Medulla oblongata (tissue), 1 donor: ENCODE results near the gene C16orf95.

Source experiments
- DNase-seq: peaks from one replicate; pipeline ENCODE4 v3.0.0-alpha.2; 2015; ENCODE audit errors: extremely low spot score

The C16orf95 gene

DNA sequence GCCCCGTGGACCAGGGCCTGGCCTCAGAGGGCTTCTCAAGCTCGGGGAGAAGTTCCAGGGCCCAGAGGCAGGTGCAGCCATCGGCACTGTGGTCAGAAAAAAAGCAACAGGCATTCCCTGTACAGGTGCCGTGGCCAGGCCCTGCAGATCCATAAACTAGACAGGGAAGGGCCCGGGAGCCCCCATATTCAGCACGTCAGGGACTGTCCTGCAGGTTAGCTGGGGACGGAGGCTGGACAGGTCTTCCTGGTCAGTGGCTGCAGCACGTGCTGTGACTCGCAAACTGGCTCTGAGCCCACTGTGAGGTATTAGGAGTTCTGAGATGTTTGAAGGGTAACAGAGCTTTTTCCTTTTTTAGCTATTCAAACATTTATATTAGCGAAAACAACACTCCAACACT is 15.0 kb upstream of the C16orf95 start:
- DNase-seq = no peak

DNA sequence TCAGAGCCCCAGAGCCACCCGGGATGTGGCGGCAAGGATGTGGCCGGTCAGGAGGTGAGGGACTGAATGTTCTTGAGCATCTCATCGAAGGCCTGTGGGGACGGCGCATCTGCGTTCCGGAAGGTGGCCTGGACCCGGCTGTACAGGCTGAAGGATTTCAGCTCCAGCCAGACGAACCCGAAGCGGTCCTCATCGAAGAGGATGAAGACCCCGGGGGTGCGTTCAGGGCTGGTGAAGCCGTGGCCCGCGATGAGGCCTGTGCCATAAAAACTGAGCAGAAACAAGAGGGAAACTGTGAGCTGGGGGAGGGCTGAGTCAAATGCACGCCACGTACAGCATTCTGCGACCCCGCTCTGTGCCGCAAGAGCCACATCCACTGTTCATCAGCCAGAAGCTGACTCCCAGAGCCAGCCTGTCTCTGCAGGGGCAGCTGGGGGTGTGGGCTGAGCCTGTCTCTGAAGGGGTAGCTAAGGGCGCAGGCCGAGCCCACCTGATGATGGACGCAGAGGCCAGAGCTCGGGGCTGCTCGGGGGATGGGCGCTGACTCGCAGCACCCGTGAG is 14.1 kb upstream of the C16orf95 start:
- no peak for DNase-seq

DNA sequence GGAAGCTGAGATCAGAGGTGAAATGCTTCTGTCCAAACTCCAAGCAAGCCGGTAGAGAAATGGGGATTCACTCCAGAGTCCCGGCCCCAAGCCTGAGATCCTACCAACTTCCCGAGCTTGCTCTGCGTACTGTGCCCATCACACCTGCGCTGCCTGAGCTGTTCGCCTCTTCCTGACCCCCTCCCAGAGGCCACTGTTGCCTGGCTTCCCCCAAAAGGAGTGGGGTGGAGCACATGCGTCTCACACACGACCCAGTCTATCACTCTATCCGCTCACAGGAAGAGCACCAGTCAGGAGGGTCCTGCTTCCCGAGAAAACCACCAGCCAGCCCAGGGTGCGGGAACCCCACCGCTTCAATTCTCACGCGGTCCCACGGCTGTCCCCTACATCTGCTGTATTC is 13.5 kb upstream of the C16orf95 start:
- no peak for DNase-seq

DNA sequence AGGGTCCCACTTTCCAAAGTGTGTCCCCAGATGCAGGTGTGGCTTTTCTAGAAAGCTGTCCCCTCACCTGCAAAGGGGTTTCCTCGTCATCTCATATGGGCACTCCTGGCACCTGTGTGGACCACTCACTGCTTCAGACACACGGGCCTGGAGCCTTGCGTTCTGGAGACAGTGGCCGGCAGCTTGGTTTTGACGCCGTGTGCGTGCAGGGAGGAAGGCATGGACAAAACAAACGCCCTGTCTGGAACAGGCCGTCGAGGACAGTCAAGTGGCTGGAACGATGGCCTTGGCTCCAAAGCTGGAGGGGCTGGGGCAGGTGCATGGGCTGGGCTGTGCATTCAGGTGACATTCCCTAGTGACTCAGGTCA is 13.0 kb upstream of the C16orf95 start:
- DNase-seq = no peak

DNA sequence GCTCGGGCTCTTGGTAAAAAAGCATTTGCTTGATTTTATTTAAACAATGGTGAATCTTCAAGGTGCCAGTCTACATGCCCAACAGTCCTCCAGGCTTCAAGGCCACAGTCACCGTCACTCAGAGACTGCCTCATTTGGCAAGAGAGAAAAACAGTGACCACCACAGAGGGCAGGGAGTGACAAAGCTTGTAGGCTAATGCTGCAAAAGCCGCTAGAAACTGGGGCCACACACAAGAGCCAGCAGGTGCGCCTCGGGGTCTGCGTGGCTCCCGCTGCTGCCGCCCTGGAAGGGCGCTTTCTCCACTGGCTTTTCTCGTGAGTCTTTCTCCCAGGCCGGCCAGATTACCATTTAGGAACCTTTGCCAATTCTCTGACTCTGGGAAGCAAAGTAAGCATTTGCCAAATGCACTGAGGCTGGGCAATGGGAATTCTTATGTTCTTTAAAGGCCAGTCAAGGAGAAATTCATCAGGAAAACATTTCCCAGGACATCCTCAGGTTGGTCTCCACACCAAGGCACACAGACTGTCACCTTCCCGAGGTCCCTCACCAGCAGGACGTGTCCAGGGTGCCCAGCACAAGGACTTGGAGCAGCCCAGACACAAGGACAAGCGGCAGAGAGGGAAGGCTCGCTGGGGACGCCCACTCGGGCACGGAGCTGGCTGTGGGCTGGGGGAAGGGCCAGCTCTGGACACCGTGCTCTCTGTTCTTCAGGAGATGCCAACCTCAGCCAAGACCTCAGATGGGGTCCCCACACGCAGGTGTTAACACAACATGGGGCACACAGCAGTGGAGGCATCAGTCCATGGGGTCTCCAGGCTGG is 12.5 kb upstream of the C16orf95 start:
- peak; percentile 55 for DNase-seq

DNA sequence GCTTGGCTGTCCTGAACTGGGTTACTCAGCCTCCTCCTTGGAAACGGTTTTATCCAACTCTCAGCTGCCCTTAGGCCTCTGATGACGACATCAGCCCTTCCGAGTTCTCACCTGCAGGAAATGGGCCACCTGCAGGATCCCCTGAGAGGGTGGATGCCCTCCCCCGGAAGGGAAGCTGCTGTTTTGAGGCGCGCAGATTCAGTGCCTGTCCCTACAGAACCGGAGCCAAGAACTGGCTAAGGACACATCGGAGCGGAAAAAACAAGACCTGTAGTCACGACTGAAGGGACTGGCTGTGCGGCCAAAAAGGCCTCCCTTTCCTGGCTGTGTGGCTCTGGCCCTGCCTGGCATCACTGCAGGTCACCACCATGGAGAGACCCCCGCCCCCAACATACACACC is 11.7 kb upstream of the C16orf95 start:
- no peak for DNase-seq

DNA sequence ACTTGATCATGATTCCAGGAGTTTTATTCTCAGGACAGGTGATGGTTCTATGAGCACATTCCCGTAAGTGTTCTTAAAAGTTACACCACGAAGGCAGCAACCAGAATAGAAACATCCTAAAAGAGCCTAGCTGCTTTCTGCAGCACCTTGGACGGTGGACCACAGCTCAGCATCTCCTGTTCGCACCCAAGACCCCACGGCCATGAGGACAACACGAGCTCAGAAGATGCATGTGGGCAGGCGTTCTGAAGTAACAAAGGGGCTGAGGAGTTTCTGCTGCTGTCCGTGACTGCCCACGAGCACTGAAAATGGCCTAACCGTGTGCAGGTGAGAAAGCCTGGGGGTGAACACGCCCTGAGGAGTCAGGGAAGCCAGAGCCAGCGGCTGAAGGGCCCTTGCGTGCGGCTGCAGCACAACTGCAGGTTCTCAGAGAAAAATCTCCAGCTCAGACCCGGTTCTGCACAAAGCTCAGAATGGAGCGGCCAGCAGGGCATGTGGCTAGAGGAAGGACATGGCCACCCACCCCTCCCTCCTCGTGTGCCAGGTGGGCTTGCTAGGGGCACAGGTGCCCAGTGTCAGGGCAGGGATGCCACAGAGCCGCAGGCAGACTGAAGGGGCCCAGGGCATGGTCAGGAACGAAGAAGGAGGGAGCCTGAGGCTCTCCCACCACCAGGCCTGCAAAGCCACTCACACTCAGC is 10.8 kb upstream of the C16orf95 start:
- no peak for DNase-seq

DNA sequence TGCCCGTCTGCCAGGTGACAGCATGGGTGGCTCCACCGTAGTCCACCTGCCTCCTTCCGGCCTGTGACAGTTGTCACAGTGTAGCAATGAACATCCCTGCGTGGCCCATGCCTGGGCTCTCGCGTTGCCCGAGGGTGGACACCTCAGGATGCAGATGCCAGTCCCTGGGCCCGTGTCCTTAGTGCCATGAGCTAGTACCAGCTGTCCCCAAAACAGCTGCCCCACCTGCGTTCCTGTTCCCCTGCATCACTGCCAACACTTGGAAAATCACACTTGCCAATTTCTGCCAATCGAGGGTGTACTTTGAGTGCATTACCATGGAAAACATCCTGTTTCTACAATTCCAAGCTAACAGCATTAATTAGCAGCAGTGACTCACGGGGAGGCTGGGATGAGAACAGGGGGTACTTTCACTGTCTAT is 9.0 kb upstream of the C16orf95 start:
- no peak for DNase-seq

DNA sequence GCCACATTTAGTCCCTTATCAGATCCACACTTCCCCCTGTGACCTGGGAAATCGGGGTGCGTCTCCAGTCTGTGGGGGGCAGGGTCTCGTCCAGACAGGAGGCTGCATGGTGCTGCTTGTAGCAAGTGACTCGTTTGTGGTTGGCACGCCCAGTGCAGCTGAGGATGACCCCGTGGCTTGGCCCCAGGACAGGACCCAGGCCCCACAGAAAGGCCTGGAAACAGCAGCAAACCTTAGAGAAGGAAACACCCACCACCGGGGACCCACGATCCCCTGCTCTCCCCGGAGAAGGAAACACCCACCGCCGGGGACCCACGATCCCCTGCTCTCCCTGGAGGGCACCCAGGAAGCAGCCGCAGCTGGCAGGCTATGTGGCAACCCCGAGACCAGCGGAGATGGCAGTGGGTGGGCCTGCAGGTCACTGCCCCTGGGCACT is 8.2 kb upstream of the C16orf95 start:
- DNase-seq = no peak

DNA sequence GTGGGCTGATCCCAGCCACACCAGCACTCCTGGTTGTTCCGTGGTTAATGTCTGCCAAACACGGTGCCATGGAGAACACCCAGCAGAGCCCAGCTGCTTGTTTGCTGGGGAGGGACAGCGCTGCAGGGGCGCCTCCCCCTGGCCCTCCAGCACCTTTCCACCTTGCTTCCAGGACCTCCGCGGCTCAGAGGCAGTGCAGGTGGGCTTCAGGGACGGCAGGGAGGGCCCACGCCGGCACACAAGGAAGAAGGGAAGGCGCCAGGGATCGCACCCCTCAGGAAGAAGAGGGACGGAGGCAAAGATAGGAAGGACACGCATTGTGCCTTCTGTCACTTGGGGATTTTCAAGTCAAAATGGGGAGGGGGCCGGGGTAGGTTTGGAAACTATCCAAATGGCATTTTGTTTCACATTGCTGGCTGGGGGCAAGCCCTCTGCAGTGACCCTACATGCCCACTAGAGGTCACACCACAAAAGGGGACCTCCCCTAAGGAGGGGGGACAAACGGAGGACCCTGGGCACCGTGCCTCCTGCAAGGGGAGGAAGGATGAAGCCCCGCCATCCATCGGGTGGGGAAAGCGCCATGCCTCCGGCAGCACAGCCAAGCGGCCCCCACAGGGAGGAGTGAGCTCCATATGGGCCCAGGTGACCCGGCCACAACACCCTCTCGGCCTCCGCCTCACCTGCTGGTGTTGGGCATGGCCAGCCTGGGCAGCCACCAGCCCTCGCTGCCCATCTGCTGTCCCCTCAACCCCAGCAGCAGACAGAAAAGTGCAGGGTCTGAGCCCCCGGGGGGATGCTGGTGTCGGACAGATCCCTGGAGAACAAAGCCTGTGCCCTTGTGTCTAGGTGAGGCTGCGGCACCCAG is 7.5 kb upstream of the C16orf95 start:
- peak; percentile 57 for DNase-seq

DNA sequence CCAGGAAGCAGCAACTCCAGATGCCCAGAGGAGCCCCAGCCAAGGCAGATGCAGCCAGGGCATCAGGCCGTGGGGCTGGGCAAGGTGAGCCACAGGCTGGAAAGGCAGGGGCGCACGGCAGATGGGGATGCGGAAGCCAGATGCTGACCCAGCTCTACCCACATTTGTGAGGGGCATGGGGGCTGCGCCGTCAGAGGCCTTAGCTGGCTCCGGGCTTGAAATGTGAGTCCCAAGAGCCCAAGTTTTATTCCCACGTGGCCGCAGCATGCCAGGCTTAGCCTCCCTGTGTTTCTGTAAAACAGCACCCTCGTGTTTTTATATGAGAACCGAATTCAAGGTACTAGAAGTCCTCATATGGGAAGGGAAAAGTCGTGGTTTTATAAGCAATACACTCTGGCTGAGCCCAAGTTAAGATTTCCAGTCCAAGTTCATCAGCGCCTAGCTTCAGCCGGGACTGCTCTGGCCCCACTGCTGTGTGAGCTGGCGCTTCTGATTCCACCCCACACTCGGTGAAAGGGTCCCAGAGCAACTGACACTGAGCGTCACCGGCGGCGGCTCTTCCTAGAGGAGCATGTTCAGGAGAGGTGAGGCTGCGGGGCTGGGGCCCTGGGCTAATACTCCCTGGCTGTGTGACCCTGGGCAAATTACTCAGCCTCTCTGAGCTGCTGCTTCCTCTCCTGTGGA is 6.7 kb upstream of the C16orf95 start:
- no peak for DNase-seq

DNA sequence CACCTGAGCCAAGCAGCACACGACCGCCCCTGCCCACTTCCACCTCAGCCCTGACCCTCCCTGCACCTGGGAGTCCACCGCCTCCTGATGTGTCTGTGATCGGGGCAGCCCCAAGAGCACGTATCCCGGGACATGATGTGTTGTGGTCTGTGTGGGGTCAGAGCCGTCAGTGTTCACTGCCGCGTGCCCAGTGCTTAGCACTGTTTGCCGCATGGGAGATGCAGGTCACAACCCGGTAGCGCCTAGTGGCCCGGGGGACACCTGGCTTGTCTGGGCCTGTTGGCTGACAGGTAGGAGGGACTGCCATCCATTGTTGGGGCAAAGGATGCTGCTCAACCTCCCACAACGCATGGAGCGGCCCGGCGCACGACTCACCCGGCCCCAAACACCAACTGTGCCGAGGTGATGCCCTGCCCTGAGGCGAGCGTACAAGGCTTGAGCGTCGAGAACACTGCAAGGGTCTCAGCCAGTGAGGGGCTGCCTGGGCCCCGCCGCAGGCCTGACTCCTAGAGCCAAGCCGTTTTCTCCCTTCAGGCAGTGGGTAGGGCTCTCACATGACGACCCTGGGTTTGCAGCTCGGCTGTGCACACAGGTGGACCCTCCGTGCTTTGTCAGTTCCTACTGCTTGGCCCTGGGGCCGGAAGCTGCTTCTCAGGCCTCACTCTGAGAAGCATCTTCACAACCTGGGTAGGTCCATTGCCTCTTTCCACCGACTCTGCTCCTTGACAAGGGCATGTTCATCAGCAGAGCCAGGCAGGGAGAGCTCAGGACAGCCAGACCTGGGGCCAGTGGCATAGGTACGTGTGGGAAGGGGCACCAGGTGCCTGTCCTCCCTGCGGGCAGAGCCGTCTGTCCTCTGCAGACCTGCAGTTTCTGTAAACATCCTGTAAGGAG is 5.9 kb upstream of the C16orf95 start:
- DNase-seq = no peak

DNA sequence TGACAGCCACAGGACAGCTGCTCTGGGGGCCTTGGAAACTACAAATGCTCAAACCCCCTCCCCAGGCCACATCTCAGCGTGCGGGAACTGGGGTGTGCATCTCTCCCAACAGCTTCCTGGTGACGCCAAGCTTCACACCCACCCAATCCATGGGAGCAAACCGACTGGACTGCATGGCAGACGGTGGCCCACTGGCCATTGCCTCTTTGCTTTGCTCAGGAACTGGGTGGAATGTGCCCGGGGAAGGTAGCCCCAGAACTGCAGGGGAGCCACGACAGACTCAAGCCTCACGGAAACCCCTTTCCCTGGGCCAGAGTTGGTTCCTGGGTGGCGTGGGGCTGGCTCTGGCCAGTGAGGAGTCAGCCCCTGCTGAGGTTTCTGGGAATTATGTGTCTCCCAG is 5.2 kb upstream of the C16orf95 start:
- no peak for DNase-seq

DNA sequence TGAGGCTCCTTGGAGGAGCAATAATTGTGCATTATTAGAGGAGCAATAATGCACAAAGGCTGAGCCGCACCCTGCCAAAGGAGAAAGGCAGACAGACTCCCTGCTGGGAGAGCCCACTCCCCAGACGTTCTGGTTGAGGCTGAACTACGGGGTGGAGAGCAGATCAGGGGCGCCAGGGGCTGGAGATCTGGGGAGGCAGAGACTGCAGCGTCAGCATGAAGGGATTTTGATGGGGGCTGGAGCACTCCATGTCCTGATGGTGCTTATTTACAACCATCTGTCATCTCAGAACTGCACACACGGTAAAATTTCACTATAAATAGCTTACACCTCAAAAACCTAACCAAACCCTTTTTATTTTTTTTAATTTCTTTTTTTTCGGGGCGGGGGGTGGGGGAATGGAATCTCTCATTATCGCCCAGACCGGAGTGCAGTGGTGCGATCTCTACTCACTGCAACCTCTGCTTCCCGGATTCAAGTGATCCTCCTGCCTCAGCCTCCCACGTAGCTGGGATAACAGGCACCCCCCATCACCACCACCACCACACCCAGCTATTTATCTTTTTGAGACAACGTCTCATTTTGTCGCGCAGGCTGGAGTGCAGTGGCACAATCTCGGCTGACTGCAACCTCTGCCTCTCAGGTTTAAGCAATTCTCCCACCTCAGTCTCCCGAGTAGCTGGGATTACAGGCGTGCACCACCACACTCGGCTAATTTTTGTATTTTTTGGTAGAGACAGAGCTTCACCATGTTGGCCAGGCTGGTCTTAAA is 4.3 kb upstream of the C16orf95 start:
- no peak for DNase-seq

DNA sequence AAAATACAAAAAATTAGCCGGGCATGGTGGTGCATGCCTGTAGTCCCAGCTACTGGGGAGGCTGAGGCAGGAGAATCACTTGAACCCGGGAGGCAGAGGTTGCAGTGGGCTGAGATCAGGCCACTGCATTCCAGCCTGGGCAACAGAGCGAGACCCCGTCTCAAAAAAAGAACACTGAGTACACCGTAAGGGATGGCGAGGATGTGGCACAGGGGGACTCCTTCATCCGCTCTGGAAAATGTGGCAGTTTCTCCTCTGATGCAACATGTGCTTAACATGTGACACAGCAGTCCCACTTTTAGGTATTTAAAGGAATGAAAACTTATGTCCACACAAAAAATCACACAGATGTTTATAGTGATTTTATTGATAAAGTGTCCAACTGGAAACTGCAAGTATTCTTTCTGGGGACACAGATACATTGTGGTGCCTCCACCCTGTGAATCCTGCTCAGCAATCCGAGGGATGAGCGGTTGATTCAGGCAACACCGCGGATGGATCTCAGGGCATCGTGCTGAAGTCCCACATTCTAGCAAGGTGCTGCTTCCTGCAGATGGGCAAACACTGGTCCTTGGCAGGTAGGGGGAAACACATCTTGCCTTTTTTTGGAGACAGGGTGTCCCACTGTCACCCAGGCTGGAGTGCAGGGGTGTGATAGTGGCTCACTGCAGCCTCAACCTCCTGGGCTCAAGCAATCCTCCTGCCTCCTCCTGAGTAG is 3.5 kb upstream of the C16orf95 start:
- DNase-seq = no peak

DNA sequence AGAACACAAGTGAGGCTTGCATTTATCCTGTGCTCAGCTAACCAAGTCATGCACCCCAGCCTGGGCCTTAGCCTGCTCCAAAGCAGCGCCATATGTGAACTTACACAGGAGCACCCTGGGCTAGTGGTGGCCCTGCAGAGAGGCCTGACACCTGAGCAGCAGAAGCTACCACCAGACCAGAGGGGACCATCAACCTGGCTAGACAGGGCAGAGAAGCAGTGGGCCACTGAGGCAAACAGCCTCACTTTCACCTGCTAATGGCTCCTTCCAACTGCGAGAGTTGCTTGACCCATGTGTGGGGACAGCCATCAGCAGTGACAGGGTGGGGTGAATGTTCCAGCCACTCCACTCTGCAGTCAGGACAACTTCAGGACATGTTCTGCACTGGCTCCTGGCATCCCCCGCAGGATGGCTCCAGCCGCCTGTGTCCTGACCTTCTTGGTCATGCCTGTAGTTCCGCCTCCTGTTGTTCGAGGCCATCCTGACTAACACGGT is 2.9 kb upstream of the C16orf95 start:
- DNase-seq = no peak

DNA sequence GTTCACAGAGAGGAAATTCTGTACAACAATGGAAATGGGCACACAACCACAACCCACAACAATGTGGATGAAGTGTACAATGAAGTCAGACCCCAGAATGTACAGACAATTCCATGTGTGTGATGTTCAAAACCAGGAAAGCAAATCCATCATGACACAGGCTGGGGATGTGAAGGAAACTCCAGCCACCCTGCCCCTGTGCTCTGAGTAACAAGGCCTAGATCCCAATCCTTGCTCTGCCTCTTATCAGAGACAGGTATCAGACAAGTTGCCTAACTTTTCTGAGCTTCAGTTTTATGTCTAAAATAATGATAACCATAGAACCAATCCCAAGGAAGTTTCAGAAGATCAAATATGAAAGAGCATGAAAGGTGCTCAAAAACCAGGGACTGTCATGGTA is 1.8 kb upstream of the C16orf95 start:
- DNase-seq = no peak

DNA sequence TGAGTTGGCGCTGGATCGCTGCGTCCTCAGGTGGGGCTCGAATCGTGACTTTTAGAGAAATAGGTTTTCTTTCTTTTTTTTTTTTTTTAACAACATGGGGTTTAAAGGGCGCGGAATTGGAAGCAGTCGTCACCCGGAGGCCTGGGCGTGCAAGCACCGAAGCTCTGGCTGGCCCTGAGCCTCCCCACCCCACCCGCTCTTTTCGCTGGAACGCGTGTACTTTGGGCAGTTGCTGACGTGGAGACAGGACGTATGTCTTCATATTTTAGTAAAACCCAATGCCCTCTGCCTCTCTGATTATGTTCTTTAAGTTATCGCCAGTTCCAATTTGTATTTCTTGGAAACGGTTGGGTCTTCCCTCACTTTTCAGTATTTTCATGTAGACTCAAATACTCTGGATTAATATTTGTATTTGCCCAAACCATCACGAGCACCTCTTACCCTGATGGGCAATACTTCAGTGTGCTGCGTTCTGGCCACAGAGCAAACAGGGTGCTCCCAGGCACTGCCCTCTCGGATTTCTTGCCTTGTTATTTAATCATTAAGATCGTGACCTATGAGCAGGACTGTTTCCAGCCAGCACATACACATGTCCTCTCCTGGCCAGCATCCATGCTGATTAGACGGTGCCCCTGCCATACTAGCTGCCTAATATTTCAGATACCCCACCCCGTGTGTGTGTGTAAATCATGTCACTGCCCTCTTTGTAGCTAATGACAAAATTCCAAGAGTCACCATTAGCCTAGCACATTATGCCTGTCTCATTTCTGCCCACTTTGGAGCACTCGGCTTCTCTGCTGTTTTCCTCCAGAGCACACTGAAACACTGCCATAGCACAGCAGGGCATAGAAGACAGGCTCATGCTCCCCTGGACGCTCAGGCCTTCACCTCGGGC is 805 bp upstream of the C16orf95 start:
- peak; percentile 21 for DNase-seq
